Measurements from ENCODE around the gene SRP72. TPM values are rescaled to one million over a fixed set of nuclear protein-coding genes. Genes with fewer than 3 reads are reported as not detected.
A peak's percentile ranks its signal among the peaks of the same experiment; 100 is the strongest.
"Not testable (repeated sequence)": the region's sequence is repeated elsewhere in the genome, so short reads cannot be mapped to it uniquely, and the experiment has no call there.

Gene SRP72
- total RNA-seq, 1 donor from 2014 or later: 116 TPM

DNA sequence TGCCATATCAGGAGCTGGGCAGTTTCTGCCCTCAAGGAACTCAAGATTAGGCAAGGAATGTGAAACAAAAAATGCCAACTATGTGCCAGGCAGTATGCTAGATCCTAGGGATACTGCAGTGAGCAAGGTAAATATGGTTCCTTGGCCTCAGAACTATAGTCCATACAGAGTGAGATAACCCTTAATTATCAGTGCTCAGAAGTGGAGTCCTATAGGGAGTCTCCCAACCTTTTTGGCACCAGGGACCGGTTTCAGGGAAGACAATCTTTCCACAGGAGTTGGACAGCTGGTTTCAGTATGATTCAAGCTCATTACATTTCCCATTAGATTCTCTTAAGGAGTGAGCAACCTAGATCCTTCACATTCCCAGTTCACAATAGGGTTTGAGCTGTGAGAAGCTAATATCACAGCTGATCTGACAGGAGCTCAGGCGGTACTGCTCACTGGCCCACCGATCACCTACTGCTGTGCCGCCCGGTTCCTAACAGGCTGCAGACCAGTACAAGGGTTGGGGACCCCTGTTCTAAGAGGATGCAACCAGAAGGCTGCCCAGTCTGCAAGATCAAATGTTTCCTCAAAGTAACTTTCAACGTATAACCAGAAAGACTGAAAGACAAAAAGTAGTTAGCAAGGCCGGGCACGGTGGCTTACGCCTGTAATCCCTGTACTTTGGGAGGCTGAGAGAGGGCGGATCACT, 1.7 kb upstream of the SRP72 start:
- peak overlapping the region; percentile 96 for H3K27ac Mint-ChIP-seq
- no peaks in the 10 kb centered on the region for H3K27me3 Mint-ChIP-seq (ENCODE audit: low read depth)
- no peaks in the 10 kb centered on the region for H3K9me3 Mint-ChIP-seq
- TF ChIP-seq, protein P1, sequence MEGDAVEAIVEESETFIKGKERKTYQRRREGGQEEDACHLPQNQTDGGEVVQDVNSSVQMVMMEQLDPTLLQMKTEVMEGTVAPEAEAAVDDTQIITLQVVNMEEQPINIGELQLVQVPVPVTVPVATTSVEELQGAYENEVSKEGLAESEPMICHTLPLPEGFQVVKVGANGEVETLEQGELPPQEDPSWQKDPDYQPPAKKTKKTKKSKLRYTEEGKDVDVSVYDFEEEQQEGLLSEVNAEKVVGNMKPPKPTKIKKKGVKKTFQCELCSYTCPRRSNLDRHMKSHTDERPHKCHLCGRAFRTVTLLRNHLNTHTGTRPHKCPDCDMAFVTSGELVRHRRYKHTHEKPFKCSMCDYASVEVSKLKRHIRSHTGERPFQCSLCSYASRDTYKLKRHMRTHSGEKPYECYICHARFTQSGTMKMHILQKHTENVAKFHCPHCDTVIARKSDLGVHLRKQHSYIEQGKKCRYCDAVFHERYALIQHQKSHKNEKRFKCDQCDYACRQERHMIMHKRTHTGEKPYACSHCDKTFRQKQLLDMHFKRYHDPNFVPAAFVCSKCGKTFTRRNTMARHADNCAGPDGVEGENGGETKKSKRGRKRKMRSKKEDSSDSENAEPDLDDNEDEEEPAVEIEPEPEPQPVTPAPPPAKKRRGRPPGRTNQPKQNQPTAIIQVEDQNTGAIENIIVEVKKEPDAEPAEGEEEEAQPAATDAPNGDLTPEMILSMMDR (IDR thresholded peaks at IDR 0.05; ENCODE audit: unreplicated experiment): no peak
- H3K36me3 Mint-ChIP-seq: peaks cover 7% of the 10 kb centered on the region
- peaks cover 42% of the 10 kb centered on the region for H3K4me1 Mint-ChIP-seq
- no peak for DNase-seq (ENCODE audit: low spot score in 2 of 2, unreplicated experiment in 2 of 2)
- H3K4me3 Mint-ChIP-seq: peak overlapping the region; percentile 85

DNA sequence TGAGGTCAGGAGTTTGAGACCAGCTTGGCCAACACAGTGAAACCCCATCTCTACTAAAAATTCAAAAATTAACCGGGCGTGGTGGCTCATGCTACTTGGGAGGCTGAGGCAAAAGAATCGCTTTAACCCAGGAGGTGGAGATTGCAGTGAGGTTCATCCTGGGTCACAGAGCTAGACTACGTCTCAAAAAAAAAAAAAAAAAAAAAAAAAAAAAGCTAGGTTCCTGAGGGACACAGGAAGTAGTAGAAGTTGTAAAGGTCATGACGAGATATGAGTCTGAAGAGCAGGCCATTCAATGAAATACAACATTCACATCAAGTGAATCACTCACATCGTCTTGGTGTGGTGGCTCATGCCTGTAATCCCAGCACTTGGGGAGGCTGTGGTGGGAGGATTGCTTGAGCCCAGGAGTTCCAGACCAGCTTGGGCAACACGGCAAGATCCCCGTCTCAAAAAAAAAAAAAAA, 1.1 kb upstream of the SRP72 start:
- peak overlapping the region; percentile 96 for H3K27ac Mint-ChIP-seq
- not testable (repeated sequence) for H3K27me3 Mint-ChIP-seq (ENCODE audit: low read depth); H3K36me3 Mint-ChIP-seq; H3K9me3 Mint-ChIP-seq; DNase-seq (ENCODE audit: low spot score in 2 of 2, unreplicated experiment in 2 of 2)
- H3K4me3 Mint-ChIP-seq: peak overlapping the region; percentile 85
- peaks cover 42% of the 10 kb centered on the region for H3K4me1 Mint-ChIP-seq

DNA sequence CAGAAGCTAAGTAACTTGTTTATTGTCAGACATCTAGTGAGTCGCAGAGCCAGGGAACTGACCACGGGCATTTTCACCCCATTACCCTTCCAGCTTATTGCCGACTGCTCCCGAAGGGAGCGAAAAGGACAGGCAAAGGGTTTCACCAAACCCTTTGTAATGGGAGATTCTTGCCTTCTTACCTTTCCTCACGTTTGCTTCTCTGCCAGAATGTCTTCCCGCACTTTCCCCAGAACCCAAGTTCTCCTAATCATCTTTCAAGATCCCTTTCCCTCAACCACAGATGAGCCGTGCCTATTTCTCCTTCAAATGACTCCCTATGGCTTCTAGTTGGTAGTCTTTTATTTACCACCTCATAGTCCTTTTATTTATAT, 520 bp upstream of the SRP72 start:
- H3K27me3 Mint-ChIP-seq (ENCODE audit: low read depth): no peaks in the 10 kb centered on the region
- TF ChIP-seq, protein P1 (IDR thresholded peaks at IDR 0.05; ENCODE audit: unreplicated experiment): no peak

DNA sequence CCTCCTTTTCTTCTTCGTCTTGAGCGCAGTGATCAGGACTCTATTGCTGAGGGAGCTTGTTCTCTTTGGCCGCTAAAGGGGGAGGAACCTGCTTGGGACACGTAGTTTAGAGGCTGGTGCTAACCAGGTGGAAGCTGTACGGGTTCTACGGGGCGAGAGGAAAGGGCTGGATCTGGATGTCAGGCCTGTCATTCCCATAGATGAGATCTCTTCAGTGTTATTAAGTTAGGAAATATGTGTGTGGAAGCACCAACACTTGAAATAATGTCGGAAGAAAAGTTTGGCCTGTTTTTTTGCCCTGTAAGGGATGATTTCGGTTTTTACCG, 643 bp downstream of the SRP72 start:
- Mint-ChIP-seq H3K36me3 (peaks cover 14% of the 10 kb centered on the region), H3K9me3 (no peaks in the 10 kb centered on the region), H3K27me3 (ENCODE audit: low read depth) (no peaks in the 10 kb centered on the region), H3K4me3 (peak overlapping the region; percentile 85), H3K27ac (peak overlapping the region; percentile 96), H3K4me1 (peaks cover 42% of the 10 kb centered on the region)
- TF ChIP-seq, protein P1 (IDR thresholded peaks at IDR 0.05; ENCODE audit: unreplicated experiment): no peak
- peak in 1 of 2 experiments; percentile 45 for DNase-seq (ENCODE audit: low spot score in 2 of 2, unreplicated experiment in 2 of 2)

More for the DNA sequence above, 520 bp upstream of the SRP72 start:
- H3K4me1 Mint-ChIP-seq: peaks cover 42% of the 10 kb centered on the region
- H3K4me3 Mint-ChIP-seq: peak overlapping the region; percentile 85
- peak overlapping the region; percentile 96 for H3K27ac Mint-ChIP-seq
- peaks cover 10% of the 10 kb centered on the region for H3K36me3 Mint-ChIP-seq
- no peak for DNase-seq (ENCODE audit: low spot score in 2 of 2, unreplicated experiment in 2 of 2)
- no peaks in the 10 kb centered on the region for H3K9me3 Mint-ChIP-seq

DNA sequence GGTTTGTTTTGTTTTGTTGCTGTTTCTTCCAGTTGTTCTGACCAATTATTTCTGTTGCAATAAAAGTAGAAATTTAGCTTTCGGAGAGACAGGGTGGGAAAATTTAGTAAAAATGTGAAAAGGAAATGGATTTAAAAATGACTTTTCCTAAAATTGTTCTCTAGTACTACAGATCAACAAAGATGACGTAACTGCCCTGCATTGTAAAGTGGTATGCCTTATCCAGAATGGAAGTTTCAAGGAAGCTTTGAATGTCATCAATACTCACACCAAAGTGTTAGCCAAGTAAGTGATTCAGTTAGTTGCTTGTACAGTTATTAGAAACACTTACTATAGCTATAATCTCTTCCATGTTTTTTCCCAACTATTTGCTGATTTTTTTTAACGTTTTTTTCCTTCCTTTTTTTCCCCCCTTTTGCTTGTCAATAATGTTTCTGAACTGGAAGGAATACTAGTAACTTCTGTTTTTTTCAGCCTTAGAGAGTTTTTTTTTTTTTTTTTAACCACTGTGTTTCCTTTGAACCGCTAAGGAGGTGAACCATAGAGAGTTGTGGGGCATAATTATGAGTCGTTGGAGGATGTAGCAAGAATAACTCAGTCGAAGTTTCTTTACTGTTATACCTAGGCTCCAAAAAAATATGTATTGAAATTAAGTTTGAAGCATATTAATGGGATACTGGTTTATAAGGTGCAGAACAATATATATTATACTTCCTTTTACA, 2.2 kb downstream of the SRP72 start:
- Mint-ChIP-seq H3K36me3 (peaks cover 21% of the 10 kb centered on the region), H3K4me1 (peaks cover 39% of the 10 kb centered on the region), H3K9me3 (no peaks in the 10 kb centered on the region), H3K4me3 (peak overlapping the region; percentile 85), H3K27ac (peak overlapping the region; percentile 85), H3K27me3 (ENCODE audit: low read depth) (no peaks in the 10 kb centered on the region)
- TF ChIP-seq, protein P1 (IDR thresholded peaks at IDR 0.05; ENCODE audit: unreplicated experiment): no peak
- DNase-seq (ENCODE audit: low spot score in 2 of 2, unreplicated experiment in 2 of 2): no peak

DNA sequence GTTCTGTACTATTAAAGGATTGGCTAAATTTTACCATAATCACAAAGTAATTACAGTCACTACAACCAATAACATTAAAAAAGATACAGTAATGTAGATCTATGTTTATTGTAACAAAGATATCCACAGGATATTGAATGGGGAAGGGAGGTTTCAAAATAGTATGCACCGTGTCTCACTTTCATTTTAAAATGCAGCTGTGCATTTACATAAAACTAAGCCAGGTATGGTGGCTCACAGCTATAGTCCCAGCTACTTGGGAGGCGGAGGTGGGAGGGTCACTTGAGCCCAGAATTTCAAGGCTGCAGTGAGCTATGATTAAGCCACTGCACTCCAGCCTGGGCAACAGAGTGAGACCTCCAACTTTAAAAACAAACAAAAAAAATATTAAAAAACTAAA, 8.5 kb downstream of the SRP72 start:
- no peak for DNase-seq (ENCODE audit: low spot score in 2 of 2, unreplicated experiment in 2 of 2)
- Mint-ChIP-seq H3K9me3 (no peaks in the 10 kb centered on the region), H3K4me1 (no peaks in the 10 kb centered on the region), H3K36me3 (peaks cover 56% of the 10 kb centered on the region), H3K27me3 (ENCODE audit: low read depth) (no peaks in the 10 kb centered on the region), H3K27ac (no peak overlapping the region), H3K4me3 (no peak overlapping the region)
- TF ChIP-seq, protein P1 (IDR thresholded peaks at IDR 0.05; ENCODE audit: unreplicated experiment): no peak

Measured in mesothelial cell of epicardium (in vitro differentiated cells).